Neural cell (in vitro differentiated cells): ENCODE results near the gene GGCT. TPM values are rescaled to one million over a fixed set of nuclear protein-coding genes. Genes with fewer than 3 reads are reported as not detected.
"Not testable (repeated sequence)": the region's sequence is repeated elsewhere in the genome, so short reads cannot be mapped to it uniquely, and the experiment has no call there.

Experiments used
- H2AFZ ChIP-seq: fragments of 200-600, 300-800 bp; sonication (generic), shearing (Covaris generic); 2 replicates; pipeline ENCODE4 v1.6.0; 2014; ENCODE audit warnings: low read depth, mild to moderate bottlenecking, antibody characterized with exemption, low read length, moderate library complexity
- H3F3A ChIP-seq: fragments of 200-600 bp; shearing (Covaris generic); 2 replicates; pipeline ENCODE4 v1.6.1; 2016; ENCODE audit warnings: mild to moderate bottlenecking, moderate library complexity, mixed read lengths, antibody characterized with exemption, low read length; ENCODE audit not compliant: insufficient read depth, poor library complexity, severe bottlenecking
- H3K27ac ChIP-seq: fragments of 200-600, 300-800 bp; sonication (generic), shearing (Covaris generic); 2 replicates; pipeline ENCODE4 v1.5.1; 2014; ENCODE audit warnings: mild to moderate bottlenecking, low read length, moderate library complexity
- H3K27me3 ChIP-seq: fragments of 300-800, 200-600 bp; sonication (generic), shearing (Covaris generic); 2 replicates; pipeline ENCODE4 v1.6.0; 2014; ENCODE audit warnings: mild to moderate bottlenecking, low read depth, low read length, moderate library complexity; ENCODE audit not compliant: insufficient read depth
- H3K36me3 ChIP-seq: fragments of 300-800, 200-600 bp; sonication (generic), shearing (Covaris generic); 2 replicates; pipeline ENCODE4 v1.5.1; 2014; ENCODE audit warnings: mild to moderate bottlenecking, antibody characterized with exemption, low read length, moderate library complexity; ENCODE audit not compliant: insufficient read depth
- H3K4me2 ChIP-seq: fragments of 300-800, 200-600 bp; sonication (generic), shearing (Covaris generic); 2 replicates; pipeline ENCODE4 v1.6.0; 2014; ENCODE audit warnings: mild to moderate bottlenecking, low read length
- H3K4me3 ChIP-seq: fragments of 300-800, 200-600 bp; sonication (generic), shearing (Covaris generic); 2 replicates; pipeline ENCODE4 v1.5.1; 2014; ENCODE audit warnings: mild to moderate bottlenecking, low read length, moderate library complexity
- H3K79me2 ChIP-seq: fragments of 200-600 bp; shearing (Covaris generic); replicated peaks from 2 replicates; pipeline ENCODE4 v1.6.0; 2014; ENCODE audit warnings: mild to moderate bottlenecking, low read length, moderate library complexity; ENCODE audit not compliant: insufficient read depth
- H3K9ac ChIP-seq: fragments of 300-800, 200-600 bp; sonication (generic), shearing (Covaris generic); 2 replicates; pipeline ENCODE4 v1.6.1; 2016; ENCODE audit warnings: mild to moderate bottlenecking, low read length, mixed read lengths
- H3K9me2 ChIP-seq: fragments of 200-600 bp; shearing (Covaris generic); 2 replicates; pipeline ENCODE4 v1.6.1; 2016; ENCODE audit warnings: mild to moderate bottlenecking, low read length, mixed read lengths; ENCODE audit not compliant: insufficient read depth
- H3K9me3 ChIP-seq: fragments of 200-600, 300-800 bp; sonication (generic), shearing (Covaris generic); 2 replicates; pipeline ENCODE4 v1.6.1; 2016; ENCODE audit warnings: mild to moderate bottlenecking, mixed run types, low read length, moderate library complexity, mixed read lengths
- H4K20me1 ChIP-seq: fragments of 200-600 bp; shearing (Covaris generic); 2 replicates; pipeline ENCODE4 v1.6.1; 2016; ENCODE audit warnings: mild to moderate bottlenecking, mixed run types; ENCODE audit not compliant: insufficient read depth
- CTCF ChIP-seq: fragments of 450-650 bp; IDR thresholded peaks from 2 replicates; pipeline ENCODE4 v1.5.1; 2014; ENCODE audit warnings: antibody characterized with exemption, mild to moderate bottlenecking, moderate library complexity; ENCODE audit not compliant: poor library complexity, severe bottlenecking
- EP300 ChIP-seq: fragments of 450-650 bp; conservative IDR thresholded peaks from 2 replicates; pipeline ENCODE4 v1.6.1; 2014; ENCODE audit warnings: antibody characterized with exemption, mild to moderate bottlenecking, moderate library complexity; ENCODE audit not compliant: poor library complexity, severe bottlenecking
- EZH2 ChIP-seq: fragments of 200-600, 300-800 bp; shearing (Covaris generic), sonication (generic); IDR thresholded peaks from 2 replicates; pipeline ENCODE4 v1.6.1; 2014; ENCODE audit warnings: antibody characterized with exemption, low read length, borderline replicate concordance, mild to moderate bottlenecking; ENCODE audit not compliant: insufficient read depth, poor library complexity, severe bottlenecking
- MXI1 ChIP-seq: fragments of 450-650 bp; conservative IDR thresholded peaks from 2 replicates; pipeline ENCODE4 v1.6.1; 2014; ENCODE audit warnings: antibody characterized with exemption, mild to moderate bottlenecking; ENCODE audit not compliant: poor library complexity, severe bottlenecking
- POLR2AphosphoS5 ChIP-seq: IDR thresholded peaks from 2 replicates; pipeline ENCODE4 v1.6.1; 2012
- RAD21 ChIP-seq: fragments of 450-650 bp; conservative IDR thresholded peaks from 2 replicates; pipeline ENCODE4 v1.6.1; 2014; ENCODE audit warnings: antibody characterized with exemption, mild to moderate bottlenecking, moderate library complexity
- SMC3 ChIP-seq: fragments of 450-650 bp; conservative IDR thresholded peaks from 2 replicates; pipeline ENCODE4 v1.6.1; 2014; ENCODE audit warnings: antibody characterized with exemption, mild to moderate bottlenecking, moderate library complexity; ENCODE audit not compliant: poor library complexity
- TAF1 ChIP-seq: IDR thresholded peaks from 2 replicates; pipeline ENCODE4 v1.6.1; 2012; ENCODE audit warnings: low read depth
- polyA plus RNA-seq: library from polyadenylated mRNA; depleted of rRNA; stranded (reverse); fragments of >200 nt; gene quantifications from 2 replicates; pipeline ENCODE4 v1.2.3, GENCODE V29; 2014
- TF ChIP-seq, protein P1 (sequence below): IDR thresholded peaks from 2 replicates; pipeline ENCODE4 v1.6.1; 2012; ENCODE audit warnings: borderline replicate concordance

Gene GGCT
- polyA plus RNA-seq, 1 donor from 2014 or later, result 39.8 TPM

GRCh38 chr7:30485667-30486066, 19.0 kb downstream of the GGCT start:
- H2AFZ ChIP-seq, result no peak overlapping the region
- TF ChIP-seq EP300 (no peak), RAD21 (no peak), MXI1 (no peak), POLR2AphosphoS5 (no peak), CTCF (no peak), TAF1 (no peak), SMC3 (no peak), EZH2 (no peak)
- TF ChIP-seq, protein P1, sequence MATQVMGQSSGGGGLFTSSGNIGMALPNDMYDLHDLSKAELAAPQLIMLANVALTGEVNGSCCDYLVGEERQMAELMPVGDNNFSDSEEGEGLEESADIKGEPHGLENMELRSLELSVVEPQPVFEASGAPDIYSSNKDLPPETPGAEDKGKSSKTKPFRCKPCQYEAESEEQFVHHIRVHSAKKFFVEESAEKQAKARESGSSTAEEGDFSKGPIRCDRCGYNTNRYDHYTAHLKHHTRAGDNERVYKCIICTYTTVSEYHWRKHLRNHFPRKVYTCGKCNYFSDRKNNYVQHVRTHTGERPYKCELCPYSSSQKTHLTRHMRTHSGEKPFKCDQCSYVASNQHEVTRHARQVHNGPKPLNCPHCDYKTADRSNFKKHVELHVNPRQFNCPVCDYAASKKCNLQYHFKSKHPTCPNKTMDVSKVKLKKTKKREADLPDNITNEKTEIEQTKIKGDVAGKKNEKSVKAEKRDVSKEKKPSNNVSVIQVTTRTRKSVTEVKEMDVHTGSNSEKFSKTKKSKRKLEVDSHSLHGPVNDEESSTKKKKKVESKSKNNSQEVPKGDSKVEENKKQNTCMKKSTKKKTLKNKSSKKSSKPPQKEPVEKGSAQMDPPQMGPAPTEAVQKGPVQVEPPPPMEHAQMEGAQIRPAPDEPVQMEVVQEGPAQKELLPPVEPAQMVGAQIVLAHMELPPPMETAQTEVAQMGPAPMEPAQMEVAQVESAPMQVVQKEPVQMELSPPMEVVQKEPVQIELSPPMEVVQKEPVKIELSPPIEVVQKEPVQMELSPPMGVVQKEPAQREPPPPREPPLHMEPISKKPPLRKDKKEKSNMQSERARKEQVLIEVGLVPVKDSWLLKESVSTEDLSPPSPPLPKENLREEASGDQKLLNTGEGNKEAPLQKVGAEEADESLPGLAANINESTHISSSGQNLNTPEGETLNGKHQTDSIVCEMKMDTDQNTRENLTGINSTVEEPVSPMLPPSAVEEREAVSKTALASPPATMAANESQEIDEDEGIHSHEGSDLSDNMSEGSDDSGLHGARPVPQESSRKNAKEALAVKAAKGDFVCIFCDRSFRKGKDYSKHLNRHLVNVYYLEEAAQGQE, result no peak

DNA sequence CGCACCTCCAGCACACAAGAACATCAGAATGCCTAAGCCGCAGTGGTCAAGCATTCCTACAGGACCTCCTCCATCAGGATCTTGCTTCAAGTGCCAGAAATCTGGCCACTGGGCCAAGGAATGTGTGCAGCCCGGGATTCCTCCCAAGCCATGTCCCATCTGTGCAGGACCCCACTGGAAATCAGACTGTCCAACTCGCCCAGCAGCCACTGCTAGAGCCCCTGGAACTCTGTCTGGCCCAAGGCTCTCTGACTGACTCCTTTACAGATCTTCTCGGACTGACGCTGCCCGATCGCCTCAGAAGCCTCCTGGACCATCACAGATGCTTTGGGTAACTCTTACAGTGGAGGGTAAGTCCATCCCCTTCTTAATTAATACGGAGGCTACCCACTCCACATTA, 23.2 kb downstream of the GGCT start:
- H3K4me3 ChIP-seq, H2AFZ ChIP-seq, H3K4me2 ChIP-seq, H3K9me3 ChIP-seq, H4K20me1 ChIP-seq, H3K36me3 ChIP-seq, H3K27ac ChIP-seq, H3K9me2 ChIP-seq, H3F3A ChIP-seq, H3K27me3 ChIP-seq, H3K9ac ChIP-seq, H3K79me2 ChIP-seq: not testable (repeated sequence)

More at GRCh38 chr7:30485667-30486066, 19.0 kb downstream of the GGCT start:
- no peaks in the 10 kb centered on the region for H3F3A ChIP-seq
- H3K4me2 ChIP-seq, result no peak overlapping the region
- no peaks in the 10 kb centered on the region for H3K9me2 ChIP-seq
- H3K27me3 ChIP-seq, result no peaks in the 10 kb centered on the region
- H3K9me3 ChIP-seq, result no peaks in the 10 kb centered on the region
- no peak overlapping the region for H3K27ac ChIP-seq
- no peak overlapping the region for H3K4me3 ChIP-seq
- H4K20me1 ChIP-seq, result no peaks in the 10 kb centered on the region
- H3K79me2 ChIP-seq, result no peaks in the 10 kb centered on the region
- H3K9ac ChIP-seq, result no peak overlapping the region
- H3K36me3 ChIP-seq, result no peaks in the 10 kb centered on the region
